ENCODE results near the gene PTPN3. TPM values are rescaled to one million over a fixed set of nuclear protein-coding genes. Genes with fewer than 3 reads are reported as not detected.

The PTPN3 gene
- total and polyA plus RNA-seq, 2 donors (not counting 1 experiment from before 2014, with no cell fraction given): not detected

- TF ChIP-seq, protein P1, sequence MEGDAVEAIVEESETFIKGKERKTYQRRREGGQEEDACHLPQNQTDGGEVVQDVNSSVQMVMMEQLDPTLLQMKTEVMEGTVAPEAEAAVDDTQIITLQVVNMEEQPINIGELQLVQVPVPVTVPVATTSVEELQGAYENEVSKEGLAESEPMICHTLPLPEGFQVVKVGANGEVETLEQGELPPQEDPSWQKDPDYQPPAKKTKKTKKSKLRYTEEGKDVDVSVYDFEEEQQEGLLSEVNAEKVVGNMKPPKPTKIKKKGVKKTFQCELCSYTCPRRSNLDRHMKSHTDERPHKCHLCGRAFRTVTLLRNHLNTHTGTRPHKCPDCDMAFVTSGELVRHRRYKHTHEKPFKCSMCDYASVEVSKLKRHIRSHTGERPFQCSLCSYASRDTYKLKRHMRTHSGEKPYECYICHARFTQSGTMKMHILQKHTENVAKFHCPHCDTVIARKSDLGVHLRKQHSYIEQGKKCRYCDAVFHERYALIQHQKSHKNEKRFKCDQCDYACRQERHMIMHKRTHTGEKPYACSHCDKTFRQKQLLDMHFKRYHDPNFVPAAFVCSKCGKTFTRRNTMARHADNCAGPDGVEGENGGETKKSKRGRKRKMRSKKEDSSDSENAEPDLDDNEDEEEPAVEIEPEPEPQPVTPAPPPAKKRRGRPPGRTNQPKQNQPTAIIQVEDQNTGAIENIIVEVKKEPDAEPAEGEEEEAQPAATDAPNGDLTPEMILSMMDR (IDR thresholded peaks at IDR 0.05): no peak
- TF ChIP-seq EZH2 (IDR thresholded peaks at IDR 0.05; ENCODE audit: borderline replicate concordance, insufficient read depth, low read depth, low read length, poor library complexity, severe bottlenecking): no peak
- Histone ChIP-seq H3K36me3 (replicated peaks in 1 of 2; ENCODE audit: control extremely low read depth in 1 of 2, control insufficient read depth in 1 of 2, extremely low read depth in 1 of 2, insufficient read depth in 2 of 2, low read length in 1 of 2) (no peaks in the 10 kb centered on the region), H3K4me2 (replicated peaks; ENCODE audit: low read depth, low read length, poor library complexity, severe bottlenecking) (no peak overlapping the region), H3K9ac (ENCODE audit: low read length) (no peak overlapping the region), H3K27ac (ENCODE audit: low read length in 2 of 2) (no peak overlapping the region), H3K4me1 (ENCODE audit: control insufficient read depth in 2 of 2, insufficient read depth in 2 of 2, low read length in 2 of 2) (no peaks in the 10 kb centered on the region), H3K9me3 (ENCODE audit: control extremely low read depth in 1 of 3, control insufficient read depth in 2 of 3, insufficient read depth in 1 of 3, low read length in 2 of 3) (no peaks in the 10 kb centered on the region), H3K27me3 (replicated peaks in 1 of 4; ENCODE audit: control extremely low read depth in 1 of 4, control insufficient read depth in 3 of 4, insufficient read depth in 4 of 4, low read length in 3 of 4) (peaks cover 0 to 32% (median 5%) of the 10 kb centered on the region in 4 experiments), H3K79me2 (ENCODE audit: control insufficient read depth, insufficient read depth, low read length) (no peaks in the 10 kb centered on the region), H2AFZ (ENCODE audit: insufficient read depth, low read depth, low read length, poor library complexity, severe bottlenecking) (no peak overlapping the region), H4K20me1 (ENCODE audit: control insufficient read depth, insufficient read depth, low read length, poor library complexity, severe bottlenecking) (no peaks in the 10 kb centered on the region), H3K4me3 (ENCODE audit: control extremely low read depth in 1 of 5, extremely low read depth in 1 of 5, insufficient read depth in 1 of 5, low read depth in 2 of 5, low read length in 4 of 5) (no peak overlapping the region)
- Mint-ChIP-seq H3K4me1 (no peaks in the 10 kb centered on the region), H3K27me3 (peaks cover 47% of the 10 kb centered on the region), H3K4me3 (no peak overlapping the region), H3K9me3 (ENCODE audit: insufficient read depth) (no peaks in the 10 kb centered on the region), H3K27ac (no peak overlapping the region)
- intact Hi-C loops (cut with micrococcal nuclease): no loop called here
- ATAC-seq (ENCODE audit: low read depth): no peak
- POLR2A ChIA-PET: no interaction called here
- no CpG with 5 or more reads among the region's 3 CpGs for WGBS (ENCODE audit: insufficient coverage)
- CTCF ChIA-PET: interaction anchor here (1.3 kb wide), 1 partner anchor 21 kb away, joined by 3 read pairs; no protein-coding TSS in a partner anchor
- DNase-seq: no peak
Observed at GRCh38 chr9:109450346-109450745, 47.8 kb downstream of the PTPN3 start.

DNA sequence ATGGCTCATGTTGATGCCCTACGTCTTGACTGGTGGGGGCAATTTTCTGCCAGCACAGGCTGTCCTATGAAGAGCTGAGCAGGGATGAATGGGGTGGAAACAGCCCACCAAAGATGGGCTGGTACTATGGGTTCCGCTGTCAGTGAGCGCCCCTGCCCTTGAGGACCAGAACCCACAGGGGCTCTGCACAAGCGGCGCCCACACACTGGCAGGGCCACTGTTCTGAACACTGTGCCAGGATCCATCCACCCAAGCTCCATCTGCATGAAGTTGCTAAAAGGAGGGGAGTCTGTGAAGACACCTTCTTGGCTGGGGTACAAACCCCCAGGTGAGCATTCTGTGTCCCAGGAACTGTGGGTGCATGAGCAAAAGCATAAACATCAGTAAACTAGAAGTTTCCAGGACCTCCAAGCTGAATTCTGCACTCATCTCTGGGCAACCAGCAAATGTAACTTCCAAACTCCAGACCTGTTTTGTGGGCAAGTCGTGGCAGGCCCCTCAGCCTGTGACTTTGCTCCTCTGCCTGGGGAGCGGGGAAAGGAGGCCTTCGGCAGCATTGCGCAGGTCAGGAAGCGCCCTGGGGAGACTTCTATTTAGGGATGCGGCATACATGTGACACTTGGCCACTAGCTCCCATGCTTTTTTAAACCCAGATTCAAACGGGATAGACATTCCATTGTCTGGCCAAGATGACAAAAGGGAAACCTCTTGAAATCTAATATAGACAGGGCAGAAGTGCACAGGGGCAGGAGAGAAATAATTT lies 48.9 kb downstream of the PTPN3 start:
- H3K4me3 Mint-ChIP-seq: no peak overlapping the region
- H3K27ac Mint-ChIP-seq: no peak overlapping the region
- Histone ChIP-seq H3K9me3 (ENCODE audit: control extremely low read depth in 1 of 3, control insufficient read depth in 2 of 3, insufficient read depth in 1 of 3, low read length in 2 of 3) (no peaks in the 10 kb centered on the region), H3K4me3 (ENCODE audit: control extremely low read depth in 1 of 5, extremely low read depth in 1 of 5, insufficient read depth in 1 of 5, low read depth in 2 of 5, low read length in 4 of 5) (no peak overlapping the region), H3K27me3 (replicated peaks in 1 of 4; ENCODE audit: control extremely low read depth in 1 of 4, control insufficient read depth in 3 of 4, insufficient read depth in 4 of 4, low read length in 3 of 4) (peaks cover 0 to 36% (median 9%) of the 10 kb centered on the region in 4 experiments), H3K4me1 (ENCODE audit: control insufficient read depth in 2 of 2, insufficient read depth in 2 of 2, low read length in 2 of 2) (no peaks in the 10 kb centered on the region), H2AFZ (ENCODE audit: insufficient read depth, low read depth, low read length, poor library complexity, severe bottlenecking) (no peak overlapping the region), H3K9ac (ENCODE audit: low read length) (no peak overlapping the region), H4K20me1 (ENCODE audit: control insufficient read depth, insufficient read depth, low read length, poor library complexity, severe bottlenecking) (no peaks in the 10 kb centered on the region), H3K4me2 (replicated peaks; ENCODE audit: low read depth, low read length, poor library complexity, severe bottlenecking) (no peak overlapping the region), H3K27ac (ENCODE audit: low read length in 2 of 2) (no peak overlapping the region), H3K79me2 (ENCODE audit: control insufficient read depth, insufficient read depth, low read length) (no peaks in the 10 kb centered on the region), H3K36me3 (replicated peaks in 1 of 2; ENCODE audit: control extremely low read depth in 1 of 2, control insufficient read depth in 1 of 2, extremely low read depth in 1 of 2, insufficient read depth in 2 of 2, low read length in 1 of 2) (no peaks in the 10 kb centered on the region)
- DNase-seq: no peak
- H3K4me1 Mint-ChIP-seq: no peaks in the 10 kb centered on the region
- CTCF ChIA-PET: interaction anchor here (1.1 kb wide), 1 partner anchor 9 kb away, joined by 3 read pairs; no protein-coding TSS in a partner anchor
- no peak for ATAC-seq (ENCODE audit: low read depth)
- TF ChIP-seq, protein P1 (IDR thresholded peaks at IDR 0.05): no peak
- TF ChIP-seq EZH2 (IDR thresholded peaks at IDR 0.05; ENCODE audit: borderline replicate concordance, insufficient read depth, low read depth, low read length, poor library complexity, severe bottlenecking): no peak
- no peaks in the 10 kb centered on the region for H3K9me3 Mint-ChIP-seq (ENCODE audit: insufficient read depth)
- peaks cover 49% of the 10 kb centered on the region for H3K27me3 Mint-ChIP-seq
- WGBS (ENCODE audit: insufficient coverage): 93% methylated on average over 11 of the region's 12 CpGs
- intact Hi-C loops (cut with micrococcal nuclease): no loop called here
- POLR2A ChIA-PET: no interaction called here

All from B cell (primary cell).